SK-N-SH (cell line): Measurements from ENCODE around the gene SLC25A27. TPM values are rescaled to one million over a fixed set of nuclear protein-coding genes. Genes with fewer than 3 reads are reported as not detected.

Experiments used
- CTCF ChIA-PET: fragments of 300-600, 350-600 bp; formaldehyde crosslinking; extraction: SDS; loops from one replicate; lab custom pipeline; 2021; lab: Yijun Ruan, JAX
- POLR2A ChIA-PET: fragments of 350-600 bp; sonication (Branson Sonifier 250); formaldehyde crosslinking; extraction: SDS; loops from one replicate; lab custom pipeline; 2020; ENCODE audit warnings: antibody characterized with exemption, inconsistent platforms; lab: Yijun Ruan, JAX
- DNase-seq: peaks from one replicate; pipeline ENCODE4 v3.0.0; 2012
- H2AFZ ChIP-seq: fragments of 200-600 bp; sonication (generic); 2 replicates; pipeline ENCODE4 v1.8.1; 2016; ENCODE audit warnings: antibody characterized with exemption, mild to moderate bottlenecking, low read depth
- H3F3A ChIP-seq: fragments of 200-600 bp; sonication (generic); replicated peaks from 2 replicates; pipeline ENCODE3; 2016; ENCODE audit warnings: antibody characterized with exemption, mild to moderate bottlenecking; ENCODE audit not compliant: insufficient read depth
- H3K27ac ChIP-seq, 2 experiments: fragments of 200-500 bp in 1 of 2; fragments of 200-600 bp in 1 of 2; sonication (Bioruptor generic) in 1 of 2; sonication (generic), shearing (Covaris generic) in 1 of 2; 2 replicates each; pipeline versions ENCODE4 v1.5.1 to v1.6.1; 2014 to 2016; ENCODE audit warnings: low read depth in 2 of 2, inconsistent platforms in 1 of 2, low read length in 1 of 2, mild to moderate bottlenecking in 1 of 2, mixed read lengths in 1 of 2
- H3K27me3 ChIP-seq: fragments of 200-600 bp; sonication (generic), shearing (Covaris generic); 2 replicates; pipeline ENCODE4 v1.6.1; 2016; ENCODE audit warnings: mixed run types; ENCODE audit not compliant: insufficient read depth
- H3K36me3 ChIP-seq, 2 experiments: fragments of 200-500 bp in 1 of 2; fragments of 200-600 bp in 1 of 2; sonication (Bioruptor generic) in 1 of 2; sonication (generic) in 1 of 2; replicated peaks in 1 of 2; 2 replicates each; pipeline versions ENCODE3 to v1.5.1; 2014 to 2016; ENCODE audit warnings: low read length in 1 of 2, mild to moderate bottlenecking in 1 of 2; ENCODE audit not compliant: insufficient read depth in 2 of 2, control insufficient read depth in 1 of 2
- H3K4me1 ChIP-seq, 2 experiments: fragments of 200-500 bp in 1 of 2; fragments of 200-600 bp in 1 of 2; sonication (Bioruptor generic) in 1 of 2; sonication (generic), shearing (Covaris generic) in 1 of 2; 2 replicates each; pipeline versions ENCODE4 v1.5.1 to v1.6.1; 2014 to 2016; ENCODE audit warnings: low read depth in 1 of 2, low read length in 1 of 2, mixed run types in 1 of 2; ENCODE audit not compliant: insufficient read depth in 2 of 2, control insufficient read depth in 1 of 2
- H3K4me2 ChIP-seq: fragments of 200-600 bp; sonication (generic), shearing (Covaris generic); 2 replicates; pipeline ENCODE4 v1.6.1; 2017; ENCODE audit warnings: mixed run types
- H3K4me3 ChIP-seq, 2 experiments: fragments of 200-500 bp in 1 of 2; fragments of 200-600 bp in 1 of 2; sonication (Bioruptor generic) in 1 of 2; sonication (generic), shearing (Covaris generic) in 1 of 2; 2 replicates each; pipeline versions ENCODE4 v1.5.1 to v1.8.1; 2014 to 2016; ENCODE audit warnings: low read depth in 2 of 2, inconsistent platforms in 1 of 2, low read length in 1 of 2, mild to moderate bottlenecking in 1 of 2, mixed read lengths in 1 of 2, moderate library complexity in 1 of 2
- H3K79me2 ChIP-seq: fragments of 200-600 bp; sonication (generic); 2 replicates; pipeline ENCODE4 v1.8.1; 2017; ENCODE audit warnings: mild to moderate bottlenecking; ENCODE audit not compliant: insufficient read depth
- H3K9ac ChIP-seq: fragments of 200-600 bp; sonication (generic); 2 replicates; pipeline ENCODE4 v1.6.1; 2017; ENCODE audit warnings: mixed run types
- H3K9me2 ChIP-seq: fragments of 200-600 bp; sonication (generic); 2 replicates; pipeline ENCODE4 v1.6.1; 2017; ENCODE audit warnings: mixed run types
- H3K9me3 ChIP-seq: fragments of 200-600 bp; sonication (generic); 2 replicates; pipeline ENCODE4 v1.6.1; 2017; ENCODE audit warnings: mixed run types, mild to moderate bottlenecking, moderate library complexity
- H4K20me1 ChIP-seq: fragments of 200-600 bp; sonication (generic); 2 replicates; pipeline ENCODE4 v1.6.1; 2017; ENCODE audit warnings: mild to moderate bottlenecking, mixed run types; ENCODE audit not compliant: insufficient read depth
- CTCF ChIP-seq: fragments of 200-600 bp; sonication (generic); IDR thresholded peaks from 2 replicates; pipeline ENCODE4 v1.6.1; 2017; ENCODE audit warnings: antibody characterized with exemption, mild to moderate bottlenecking, moderate library complexity
- ELF1 ChIP-seq: IDR thresholded peaks from 2 replicates; pipeline ENCODE4 v1.4.0; 2012
- EP300 ChIP-seq, 2 experiments: IDR thresholded peaks; 2 replicates each; pipeline versions ENCODE4 v1.4.0 to v1.6.1; 2012; ENCODE audit warnings: borderline replicate concordance in 1 of 2, low read depth in 1 of 2, low read length in 1 of 2
- EZH2phosphoT487 ChIP-seq: fragments of 200-600 bp; sonication (generic); IDR thresholded peaks from 2 replicates; pipeline ENCODE4 v1.6.1; 2017; ENCODE audit warnings: low read depth, mixed run types, mild to moderate bottlenecking, antibody characterized with exemption, moderate library complexity, borderline replicate concordance
- GATA2 ChIP-seq: sonication (generic); formaldehyde crosslinking; IDR thresholded peaks from 2 replicates; pipeline ENCODE4 v1.5.0; 2020; ENCODE audit warnings: mild to moderate bottlenecking, missing genetic modification reagents
- NFIC ChIP-seq: IDR thresholded peaks from 2 replicates; pipeline ENCODE4 v1.4.0; 2012; ENCODE audit warnings: borderline replicate concordance
- PBX3 ChIP-seq: IDR thresholded peaks from 2 replicates; pipeline ENCODE4; 2012
- RCOR1 ChIP-seq: fragments of 150-350 bp; IDR thresholded peaks from 2 replicates; pipeline ENCODE4 v1.6.1; 2017; ENCODE audit warnings: antibody characterized with exemption, low read length
- RXRA ChIP-seq: IDR thresholded peaks from 2 replicates; pipeline ENCODE4 v1.4.0; 2012; ENCODE audit warnings: low read depth, mild to moderate bottlenecking, borderline replicate concordance
- SIN3A ChIP-seq: IDR thresholded peaks from 2 replicates; pipeline ENCODE4 v1.6.1; 2012; ENCODE audit warnings: low read depth, mild to moderate bottlenecking, low read length, moderate library complexity, borderline replicate concordance
- TCF12 ChIP-seq: IDR thresholded peaks from 2 replicates; pipeline ENCODE4 v1.4.0; 2012
- TEAD4 ChIP-seq: IDR thresholded peaks from 2 replicates; pipeline ENCODE4 v1.4.0; 2012; ENCODE audit warnings: mild to moderate bottlenecking, borderline replicate concordance; ENCODE audit not compliant: insufficient read depth
- polyA plus RNA-seq, 3 experiments: library from polyadenylated mRNA; depleted of rRNA; stranded (reverse); fragments of >200 nt; gene quantifications; 2 replicates each; pipeline ENCODE4 v1.2.3, GENCODE V29; 2012
- TF ChIP-seq, protein P1 (sequence below): IDR thresholded peaks from 2 replicates; pipeline ENCODE4 v1.6.1; 2012; ENCODE audit warnings: mild to moderate bottlenecking, low read depth, low read length, moderate library complexity

SLC25A27 gene
- polyA plus RNA-seq, 1 of the 3 experiments (the other 2 are of a cell fraction): 0.66 TPM

GRCh38 chr6:46715141-46715540, 62.4 kb downstream of the SLC25A27 start:
- Histone ChIP-seq H3K27ac (no peak overlapping the region), H3K4me1 (no peaks in the 10 kb centered on the region), H3K9me3 (no peaks in the 10 kb centered on the region), H3K9ac (no peak overlapping the region), H2AFZ (no peak overlapping the region), H3K36me3 (no peaks in the 10 kb centered on the region), H3K4me2 (no peak overlapping the region), H3K27me3 (no peaks in the 10 kb centered on the region), H3K9me2 (no peaks in the 10 kb centered on the region), H4K20me1 (no peaks in the 10 kb centered on the region), H3K4me3 (no peak overlapping the region), H3F3A (no peaks in the 10 kb centered on the region), H3K79me2 (no peaks in the 10 kb centered on the region)
- CTCF ChIA-PET: no interaction called here
- POLR2A ChIA-PET: no interaction called here
- DNase-seq: no peak
- TF ChIP-seq EP300 (IDR thresholded peaks at IDR 0.05; ENCODE audit: borderline replicate concordance in 1 of 2, low read depth in 1 of 2, low read length in 1 of 2): no peak
- TF ChIP-seq, protein P1, sequence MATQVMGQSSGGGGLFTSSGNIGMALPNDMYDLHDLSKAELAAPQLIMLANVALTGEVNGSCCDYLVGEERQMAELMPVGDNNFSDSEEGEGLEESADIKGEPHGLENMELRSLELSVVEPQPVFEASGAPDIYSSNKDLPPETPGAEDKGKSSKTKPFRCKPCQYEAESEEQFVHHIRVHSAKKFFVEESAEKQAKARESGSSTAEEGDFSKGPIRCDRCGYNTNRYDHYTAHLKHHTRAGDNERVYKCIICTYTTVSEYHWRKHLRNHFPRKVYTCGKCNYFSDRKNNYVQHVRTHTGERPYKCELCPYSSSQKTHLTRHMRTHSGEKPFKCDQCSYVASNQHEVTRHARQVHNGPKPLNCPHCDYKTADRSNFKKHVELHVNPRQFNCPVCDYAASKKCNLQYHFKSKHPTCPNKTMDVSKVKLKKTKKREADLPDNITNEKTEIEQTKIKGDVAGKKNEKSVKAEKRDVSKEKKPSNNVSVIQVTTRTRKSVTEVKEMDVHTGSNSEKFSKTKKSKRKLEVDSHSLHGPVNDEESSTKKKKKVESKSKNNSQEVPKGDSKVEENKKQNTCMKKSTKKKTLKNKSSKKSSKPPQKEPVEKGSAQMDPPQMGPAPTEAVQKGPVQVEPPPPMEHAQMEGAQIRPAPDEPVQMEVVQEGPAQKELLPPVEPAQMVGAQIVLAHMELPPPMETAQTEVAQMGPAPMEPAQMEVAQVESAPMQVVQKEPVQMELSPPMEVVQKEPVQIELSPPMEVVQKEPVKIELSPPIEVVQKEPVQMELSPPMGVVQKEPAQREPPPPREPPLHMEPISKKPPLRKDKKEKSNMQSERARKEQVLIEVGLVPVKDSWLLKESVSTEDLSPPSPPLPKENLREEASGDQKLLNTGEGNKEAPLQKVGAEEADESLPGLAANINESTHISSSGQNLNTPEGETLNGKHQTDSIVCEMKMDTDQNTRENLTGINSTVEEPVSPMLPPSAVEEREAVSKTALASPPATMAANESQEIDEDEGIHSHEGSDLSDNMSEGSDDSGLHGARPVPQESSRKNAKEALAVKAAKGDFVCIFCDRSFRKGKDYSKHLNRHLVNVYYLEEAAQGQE: no peak
- TF ChIP-seq PBX3: no peak
- TF ChIP-seq NFIC: no peak
- no peak for TF ChIP-seq TEAD4
- no peak for TF ChIP-seq RXRA
- TF ChIP-seq RCOR1: no peak
- TF ChIP-seq SIN3A: no peak
- no peak for TF ChIP-seq CTCF
- TF ChIP-seq TCF12: no peak
- TF ChIP-seq GATA2 (CRISPR knock-in tag): no peak
- TF ChIP-seq EZH2phosphoT487: no peak
- TF ChIP-seq ELF1: no peak
